GM21717 (cell line): ENCODE data around the gene MPDZ.
"Not testable (repeated sequence)": the region's sequence is repeated elsewhere in the genome, so short reads cannot be mapped to it uniquely, and the experiment has no call there.

Experiments
- ATAC-seq: cut with Tn5 transposase; IDR thresholded peaks from one replicate; pipeline ENCODE4 v1.9.1; 2021; ENCODE audit warnings: mild to moderate bottlenecking, moderate library complexity; ENCODE audit not compliant: unreplicated experiment

The MPDZ gene

GRCh38 chr9:13266167-13266566 is 13.3 kb downstream of the MPDZ start:
- ATAC-seq, result no peak

- ATAC-seq, result no peak
Observed at GRCh38 chr9:13264788-13265187, 14.7 kb downstream of the MPDZ start.

- ATAC-seq, result no peak
Observed at GRCh38 chr9:13263511-13263910, 16.0 kb downstream of the MPDZ start.

- no peak for ATAC-seq
Observed at GRCh38 chr9:13252852-13253251, 26.6 kb downstream of the MPDZ start.

GRCh38 chr9:13244181-13244580 is 35.3 kb downstream of the MPDZ start:
- no peak for ATAC-seq

- no peak for ATAC-seq
Observed at GRCh38 chr9:13241283-13241682, 38.2 kb downstream of the MPDZ start.

GRCh38 chr9:13239660-13240059 is 39.8 kb downstream of the MPDZ start:
- ATAC-seq, result no peak

GRCh38 chr9:13239208-13239607 is 40.3 kb downstream of the MPDZ start:
- no peak for ATAC-seq

GRCh38 chr9:13234932-13235331 is 44.6 kb downstream of the MPDZ start:
- no peak for ATAC-seq

- ATAC-seq, result no peak
Observed at GRCh38 chr9:13228431-13228830, 51.1 kb downstream of the MPDZ start.

GRCh38 chr9:13224366-13224765 is 55.1 kb downstream of the MPDZ start:
- no peak for ATAC-seq

- not testable (repeated sequence) for ATAC-seq
Observed at GRCh38 chr9:13222733-13223132, 56.8 kb downstream of the MPDZ start.

GRCh38 chr9:13221741-13222140 is 57.8 kb downstream of the MPDZ start:
- no peak for ATAC-seq

GRCh38 chr9:13220837-13221236 is 58.7 kb downstream of the MPDZ start:
- no peak for ATAC-seq

GRCh38 chr9:13215791-13216554 is 63.5 kb downstream of the MPDZ start:
- ATAC-seq, result no peak

GRCh38 chr9:13213998-13214397 is 65.5 kb downstream of the MPDZ start:
- no peak for ATAC-seq

- ATAC-seq, result no peak
Observed at GRCh38 chr9:13213337-13213736, 66.2 kb downstream of the MPDZ start.

GRCh38 chr9:13210306-13210705 is 69.2 kb downstream of the MPDZ start:
- ATAC-seq, result no peak

- ATAC-seq, result no peak
Observed at GRCh38 chr9:13209498-13209897, 70.0 kb downstream of the MPDZ start.

GRCh38 chr9:13205824-13206223 is 73.7 kb downstream of the MPDZ start:
- no peak for ATAC-seq

GRCh38 chr9:13190040-13190439 is 89.5 kb downstream of the MPDZ start:
- ATAC-seq, result no peak

GRCh38 chr9:13189362-13189761 is 90.1 kb downstream of the MPDZ start:
- no peak for ATAC-seq

GRCh38 chr9:13186774-13187173 is 92.7 kb downstream of the MPDZ start:
- ATAC-seq, result no peak
